ENCODE results near the gene TRIM62.
A peak's percentile ranks its signal among the peaks of the same experiment; 100 is the strongest.
"Not testable (repeated sequence)": the region's sequence is repeated elsewhere in the genome, so short reads cannot be mapped to it uniquely, and the experiment has no call there.

Gene TRIM62

DNA sequence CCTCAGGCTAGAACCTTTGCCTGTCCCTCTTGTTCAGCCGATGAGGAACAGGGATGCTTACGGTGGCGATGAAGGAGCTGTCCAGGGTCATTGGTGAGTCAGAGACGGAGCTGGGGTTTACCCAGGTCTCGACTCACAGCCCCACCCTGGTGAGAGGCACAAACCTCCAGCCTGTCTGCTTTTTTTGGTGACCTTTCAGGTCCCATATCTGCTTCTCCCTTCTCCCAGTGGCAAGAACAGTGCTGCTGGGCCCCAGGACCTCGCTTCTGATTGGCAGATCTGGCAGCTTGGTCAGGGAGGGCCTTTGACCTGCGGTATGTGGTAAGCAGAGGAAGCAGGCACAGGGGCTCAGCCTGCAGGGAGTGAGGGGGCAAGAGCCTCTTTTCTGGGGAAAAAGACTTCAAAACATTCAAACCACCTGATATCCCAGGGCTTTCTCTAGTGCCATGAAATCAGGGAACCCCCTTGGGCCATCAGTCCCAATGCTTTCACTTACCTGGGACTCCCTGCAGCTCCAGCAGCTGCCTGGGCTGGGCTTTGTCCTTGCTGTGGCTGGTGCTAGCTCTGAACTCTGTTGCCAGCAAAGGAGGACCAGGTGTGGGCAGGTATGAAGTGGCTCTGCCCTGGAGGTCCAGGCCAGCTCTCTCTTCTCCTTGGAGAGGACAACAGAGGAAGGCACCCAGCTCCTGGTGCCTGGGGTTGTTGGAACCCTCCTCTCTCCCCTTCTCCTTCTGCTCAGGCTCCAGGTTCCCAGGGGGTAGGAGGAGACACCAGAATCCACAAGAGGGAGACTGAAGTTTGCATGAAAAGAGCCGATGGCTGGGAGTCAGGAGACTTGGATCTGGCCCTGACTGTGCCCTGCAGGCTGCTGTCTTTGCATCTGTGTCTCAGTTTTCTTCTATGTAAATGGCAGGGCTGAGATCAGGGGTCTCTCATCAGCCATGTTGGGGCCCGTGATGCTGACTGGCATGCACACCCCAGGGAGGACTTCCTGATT is 41.4 kb downstream of the TRIM62 start:
- no peak overlapping the region for H3K4me3 ChIP-seq (ENCODE audit: low read depth, low read length)

- H3K4me3 ChIP-seq (ENCODE audit: low read depth, low read length) = no peak overlapping the region
Measured at GRCh38 chr1:33137800-33138199, 44.0 kb downstream of the TRIM62 start.

- H3K4me3 ChIP-seq (ENCODE audit: low read depth, low read length) = not testable (repeated sequence)
Measured at GRCh38 chr1:33136041-33136440, 45.8 kb downstream of the TRIM62 start.

DNA sequence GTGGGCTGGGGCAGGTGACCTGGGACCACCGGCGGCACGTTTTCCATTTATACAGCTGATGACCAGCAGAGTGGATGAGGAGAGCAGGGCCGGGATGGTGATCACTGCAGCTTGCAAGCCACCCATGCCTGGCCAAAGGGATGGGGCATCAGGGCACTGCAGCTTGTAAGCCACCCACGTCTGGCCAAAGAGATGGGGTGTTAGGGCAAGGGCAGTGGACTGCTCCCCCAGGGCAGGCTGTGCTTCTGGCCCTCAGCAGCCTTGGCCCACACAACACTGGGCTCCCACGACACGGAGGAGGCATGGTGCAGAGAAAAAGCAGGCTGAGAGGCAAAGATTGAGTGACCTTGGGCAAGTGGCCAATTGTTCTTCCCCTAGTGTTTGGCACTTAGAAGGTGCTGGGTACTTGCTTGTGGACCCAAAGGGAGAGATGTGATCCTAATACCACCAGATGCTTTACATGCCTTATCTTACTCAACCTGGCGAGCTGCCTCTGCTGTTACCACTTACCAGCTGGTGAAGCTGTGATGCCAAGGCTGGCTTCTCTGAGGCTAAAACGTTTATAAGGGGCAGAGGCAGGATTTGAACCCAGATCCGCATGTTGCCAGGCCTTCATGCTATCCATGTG is 48.3 kb downstream of the TRIM62 start:
- no peak overlapping the region for H3K4me3 ChIP-seq (ENCODE audit: low read depth, low read length)

- H3K4me3 ChIP-seq (ENCODE audit: low read depth, low read length) = no peak overlapping the region
Measured at GRCh38 chr1:33132549-33132948, 49.3 kb downstream of the TRIM62 start.

- no peak overlapping the region for H3K4me3 ChIP-seq (ENCODE audit: low read depth, low read length)
Measured at GRCh38 chr1:33131191-33131590, 50.7 kb downstream of the TRIM62 start.

- H3K4me3 ChIP-seq (ENCODE audit: low read depth, low read length) = no peak overlapping the region
Measured at GRCh38 chr1:33130297-33130696, 51.5 kb downstream of the TRIM62 start.

GRCh38 chr1:33128781-33129180 is 53.1 kb downstream of the TRIM62 start:
- no peak overlapping the region for H3K4me3 ChIP-seq (ENCODE audit: low read depth, low read length)

DNA sequence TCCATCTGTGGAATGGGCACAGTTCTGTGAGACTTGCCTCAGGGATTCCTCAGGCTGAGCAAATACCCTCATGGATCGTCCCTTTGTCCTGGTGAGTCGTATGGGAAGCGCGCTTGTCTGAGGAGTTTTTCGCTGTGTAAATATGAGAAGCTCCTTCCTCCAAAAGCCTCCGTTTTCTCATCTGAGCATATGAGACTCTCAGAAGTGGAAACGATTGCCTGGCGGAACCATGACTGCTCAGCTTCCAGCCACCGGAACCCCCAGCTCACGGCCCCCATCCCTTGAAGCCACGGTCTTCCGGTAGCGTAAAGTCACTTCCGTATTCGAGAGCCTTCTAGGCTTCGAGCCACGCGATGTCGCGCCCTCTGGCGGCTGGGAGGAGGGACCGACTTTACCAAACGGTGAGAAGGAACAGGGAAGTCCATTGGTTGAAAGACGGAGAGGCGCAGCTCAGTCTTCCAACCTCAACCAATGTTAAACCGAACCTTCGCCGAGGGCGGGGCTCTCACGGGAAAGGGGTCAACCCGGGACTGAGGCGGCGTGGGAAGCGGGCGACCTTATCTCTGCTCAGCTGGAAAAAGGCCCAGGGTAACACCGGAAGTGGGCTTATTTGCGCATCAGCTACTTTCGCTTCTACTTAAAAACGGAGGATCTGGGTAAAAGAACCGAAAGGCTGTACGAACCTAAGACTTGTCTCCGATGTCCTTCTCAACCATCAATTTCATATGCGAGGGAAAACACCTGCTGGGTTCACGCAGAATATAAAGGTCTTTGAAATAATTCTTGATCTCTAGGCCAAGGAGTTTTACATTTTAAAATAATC is 54.6 kb downstream of the TRIM62 start:
- peak overlapping the region; percentile 96 for H3K4me3 ChIP-seq (ENCODE audit: low read depth, low read length)

GRCh38 chr1:33126411-33127000 is 55.3 kb downstream of the TRIM62 start:
- H3K4me3 ChIP-seq (ENCODE audit: low read depth, low read length) = peak overlapping the region; percentile 96

DNA sequence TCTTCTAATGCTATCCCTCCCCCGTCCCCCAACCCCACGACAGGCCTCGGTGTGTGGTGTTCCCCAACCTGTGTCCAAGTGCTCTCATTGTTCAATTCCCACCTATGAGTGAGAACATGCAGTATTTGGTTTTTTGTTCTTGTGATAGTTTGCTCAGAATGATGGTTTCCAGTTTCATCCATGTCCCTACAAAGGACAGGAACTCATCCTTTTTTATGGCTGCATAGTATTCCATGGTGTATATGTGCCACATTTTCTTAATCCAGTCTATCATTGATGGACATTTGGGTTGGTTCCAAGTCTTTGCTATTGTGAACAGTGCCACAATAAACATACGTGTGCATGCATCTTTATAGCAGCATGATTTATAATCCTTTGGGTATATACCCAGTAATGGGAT is 57.2 kb downstream of the TRIM62 start:
- not testable (repeated sequence) for H3K4me3 ChIP-seq (ENCODE audit: low read depth, low read length)

DNA sequence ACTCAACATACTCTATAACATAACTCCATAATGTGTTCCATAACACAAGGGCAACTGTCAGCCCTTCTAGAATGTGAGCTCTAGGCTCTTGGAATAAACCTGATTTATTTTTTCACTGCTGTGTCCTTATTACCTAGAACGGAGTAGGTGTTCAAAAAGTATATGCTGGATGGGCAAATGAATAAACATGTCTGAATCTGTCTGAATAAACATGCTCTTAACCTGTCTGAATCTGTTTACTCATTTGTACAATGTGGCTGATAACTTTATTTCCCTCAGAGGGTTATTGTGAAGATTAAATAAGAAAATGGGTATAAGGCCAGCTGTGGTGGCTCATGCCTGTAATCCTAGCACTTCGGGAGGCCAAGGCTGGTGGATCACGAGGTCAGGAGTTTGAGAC is 58.6 kb downstream of the TRIM62 start:
- H3K4me3 ChIP-seq (ENCODE audit: low read depth, low read length) = no peak overlapping the region

DNA sequence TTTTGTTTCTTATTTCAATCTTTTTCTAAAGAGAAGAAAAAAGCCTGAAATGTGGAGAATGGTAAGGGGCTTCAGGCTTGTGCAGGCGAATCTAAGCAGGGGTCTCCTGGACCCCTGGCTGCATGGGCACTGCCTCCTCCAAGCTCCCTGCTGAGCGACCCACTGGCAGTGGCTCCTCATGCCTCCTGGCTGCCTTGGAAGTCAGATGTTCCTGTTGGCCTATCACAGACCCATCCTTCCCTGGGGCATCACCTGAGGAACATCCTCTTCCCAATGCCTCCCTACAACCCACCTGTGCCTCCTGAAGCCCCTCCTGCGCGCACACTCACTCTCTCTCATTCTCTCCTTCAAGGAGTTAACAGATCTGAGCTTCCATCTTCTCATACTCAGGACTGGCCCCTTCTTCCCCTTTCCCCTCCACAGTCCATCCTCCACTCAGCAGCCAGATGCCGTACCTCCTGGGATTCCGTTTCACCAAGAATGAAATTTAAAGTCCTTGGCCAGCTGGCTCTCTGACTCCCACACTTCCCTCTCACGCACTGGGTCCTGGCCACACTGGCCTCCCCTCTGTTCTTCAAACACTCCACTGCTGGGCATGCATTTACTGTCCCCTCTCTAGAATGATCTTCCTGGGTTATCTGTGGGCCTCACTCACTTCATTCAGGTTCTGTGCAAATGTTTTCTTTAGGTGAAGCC is 59.2 kb downstream of the TRIM62 start:
- H3K4me3 ChIP-seq (ENCODE audit: low read depth, low read length) = no peak overlapping the region

DNA sequence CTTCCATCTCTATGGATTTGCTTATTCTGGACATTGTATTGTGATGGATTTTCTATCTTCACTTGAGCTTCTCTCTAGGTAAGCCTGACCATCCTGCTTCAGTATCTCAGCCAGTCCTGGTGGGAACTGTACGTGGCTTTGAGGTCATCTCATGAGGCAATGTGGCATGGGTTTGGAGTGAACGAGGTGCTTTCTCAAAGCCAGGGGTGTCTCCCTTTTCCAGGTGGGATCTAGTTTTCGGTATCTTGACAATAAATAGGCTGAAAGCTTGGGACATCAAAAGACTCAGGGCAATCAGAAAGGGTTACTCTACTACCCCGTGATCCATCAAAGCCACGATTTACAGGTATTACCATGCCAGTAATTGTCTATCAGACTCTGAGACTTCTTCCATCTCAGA is 60.1 kb downstream of the TRIM62 start:
- H3K4me3 ChIP-seq (ENCODE audit: low read depth, low read length) = no peak overlapping the region

- H3K4me3 ChIP-seq (ENCODE audit: low read depth, low read length) = no peak overlapping the region
Measured at GRCh38 chr1:33120436-33121231, 61.2 kb downstream of the TRIM62 start.

GRCh38 chr1:33119532-33120217 is 62.2 kb downstream of the TRIM62 start:
- no peak overlapping the region for H3K4me3 ChIP-seq (ENCODE audit: low read depth, low read length)

- H3K4me3 ChIP-seq (ENCODE audit: low read depth, low read length) = no peak overlapping the region
Measured at GRCh38 chr1:33119050-33119449, 62.8 kb downstream of the TRIM62 start.

GRCh38 chr1:33118274-33118673 is 63.6 kb downstream of the TRIM62 start:
- H3K4me3 ChIP-seq (ENCODE audit: low read depth, low read length) = no peak overlapping the region
